HG03064 (cell line): ENCODE results near the gene POTEF.
"Not testable (repeated sequence)": the region's sequence is repeated elsewhere in the genome, so short reads cannot be mapped to it uniquely, and the experiment has no call there.

Source experiments
- ATAC-seq: cut with Tn5 transposase; IDR thresholded peaks from one replicate; pipeline ENCODE4 v1.9.1; 2021; ENCODE audit warnings: low read depth; ENCODE audit not compliant: unreplicated experiment

Gene POTEF

DNA sequence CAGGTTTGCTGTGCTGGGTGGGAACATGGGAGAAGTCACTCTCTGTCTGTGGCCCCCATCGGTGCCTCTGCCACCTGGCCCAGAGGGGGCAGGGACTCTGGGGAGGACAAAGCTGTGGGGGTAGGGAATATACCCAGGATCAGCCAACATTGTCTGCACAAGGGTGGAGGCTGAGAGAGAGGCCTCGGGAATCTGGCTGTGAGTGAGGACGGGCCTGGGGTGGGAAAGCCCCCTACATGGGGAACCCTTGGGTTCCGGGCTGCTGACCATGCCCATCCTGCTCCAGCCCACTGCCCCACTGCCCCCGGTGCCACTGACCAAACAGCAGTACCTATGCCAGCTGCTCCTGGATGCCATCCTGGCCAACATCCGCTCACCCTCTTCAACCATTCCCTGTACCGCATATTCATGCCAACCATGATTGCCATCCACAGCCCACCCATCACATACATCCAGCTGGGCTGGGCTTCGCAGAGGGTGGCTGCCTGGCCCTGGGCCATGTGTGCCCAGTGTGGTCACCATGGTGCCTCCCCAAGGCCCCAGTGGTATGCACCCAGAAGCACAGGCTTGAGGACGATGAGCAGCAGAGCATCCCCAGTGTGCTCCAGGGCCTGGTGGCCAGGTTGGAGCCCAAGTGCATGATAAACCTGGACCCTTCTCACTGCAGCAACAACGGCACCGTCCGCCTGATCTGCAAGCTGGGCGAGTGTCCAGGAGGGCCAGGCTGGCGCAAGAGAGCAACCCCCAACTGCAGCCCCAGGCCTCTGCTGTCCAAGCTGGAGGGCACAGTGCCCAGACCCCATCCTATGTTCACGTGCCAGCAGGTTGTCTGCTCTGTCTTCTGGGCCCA, 6.9 kb upstream of the POTEF start:
- ATAC-seq: no peak

DNA sequence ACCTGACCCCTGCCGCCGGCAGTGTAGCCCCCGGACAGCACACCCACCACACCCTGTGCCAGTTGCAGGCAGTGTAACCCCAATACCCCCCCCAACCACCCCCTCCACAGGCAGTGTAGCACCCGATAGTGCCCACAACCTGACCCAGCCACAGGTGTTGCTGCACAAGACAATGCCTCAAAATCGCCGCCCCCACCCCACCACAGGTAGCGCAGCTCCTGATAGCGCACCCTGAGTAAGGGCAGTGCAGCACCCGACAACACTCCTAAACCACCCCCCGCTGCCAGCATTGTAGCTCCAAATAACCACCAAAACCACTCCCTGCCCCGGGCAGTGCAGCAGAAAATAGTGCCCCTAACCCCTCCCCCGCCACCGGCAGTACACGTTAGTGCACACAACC, 558 bp downstream of the POTEF start:
- ATAC-seq: not testable (repeated sequence)

DNA sequence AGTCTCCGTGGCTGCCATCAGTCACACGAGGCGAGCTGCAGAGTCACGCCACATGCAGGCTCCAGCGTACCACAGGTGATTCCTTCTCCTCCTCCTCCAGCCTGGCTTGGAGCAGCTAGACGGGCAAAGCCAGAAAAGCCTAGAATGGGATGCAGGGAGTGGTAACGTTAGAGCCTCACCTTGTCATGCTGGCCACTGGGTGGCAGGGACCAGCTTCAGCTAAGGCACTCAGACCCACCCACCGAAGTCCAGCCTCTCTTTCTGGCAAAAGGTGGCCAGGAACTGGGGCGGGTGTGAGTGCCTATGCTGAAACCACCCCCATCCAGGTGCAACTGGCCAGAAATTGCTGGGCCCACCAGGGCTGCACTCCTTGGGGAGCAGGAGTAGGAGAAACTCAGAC, 1.3 kb downstream of the POTEF start:
- ATAC-seq: not testable (repeated sequence)

- ATAC-seq: not testable (repeated sequence)
Measured at GRCh38 chr2:130120924-130121323, 8.1 kb downstream of the POTEF start.

- not testable (repeated sequence) for ATAC-seq
Measured at GRCh38 chr2:130102597-130103363, 26.2 kb downstream of the POTEF start.

DNA sequence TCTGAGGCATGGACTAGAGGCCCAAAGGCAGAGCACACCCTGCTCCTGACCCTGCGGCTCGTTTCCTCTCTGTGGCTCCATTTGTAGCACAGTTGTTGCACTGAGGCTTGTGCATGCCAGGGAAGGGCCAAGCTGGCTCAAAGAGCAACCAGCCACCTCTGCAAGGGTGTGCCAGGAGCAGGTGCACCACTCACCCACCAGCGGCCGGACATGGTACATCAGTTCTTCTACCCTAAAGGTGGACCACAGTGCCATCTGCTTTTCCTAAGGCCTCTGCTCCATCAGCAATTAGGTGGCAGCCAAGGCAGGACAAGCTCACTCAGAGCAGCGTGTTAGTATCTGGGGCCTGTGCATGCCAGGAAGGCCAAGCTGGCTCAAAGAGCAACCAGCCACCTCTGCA, 66.4 kb downstream of the POTEF start:
- not testable (repeated sequence) for ATAC-seq

- not testable (repeated sequence) for ATAC-seq
Measured at GRCh38 chr2:130059982-130060381, 69.0 kb downstream of the POTEF start.

- ATAC-seq: not testable (repeated sequence)
Measured at GRCh38 chr2:130056336-130056735, 72.7 kb downstream of the POTEF start.

DNA sequence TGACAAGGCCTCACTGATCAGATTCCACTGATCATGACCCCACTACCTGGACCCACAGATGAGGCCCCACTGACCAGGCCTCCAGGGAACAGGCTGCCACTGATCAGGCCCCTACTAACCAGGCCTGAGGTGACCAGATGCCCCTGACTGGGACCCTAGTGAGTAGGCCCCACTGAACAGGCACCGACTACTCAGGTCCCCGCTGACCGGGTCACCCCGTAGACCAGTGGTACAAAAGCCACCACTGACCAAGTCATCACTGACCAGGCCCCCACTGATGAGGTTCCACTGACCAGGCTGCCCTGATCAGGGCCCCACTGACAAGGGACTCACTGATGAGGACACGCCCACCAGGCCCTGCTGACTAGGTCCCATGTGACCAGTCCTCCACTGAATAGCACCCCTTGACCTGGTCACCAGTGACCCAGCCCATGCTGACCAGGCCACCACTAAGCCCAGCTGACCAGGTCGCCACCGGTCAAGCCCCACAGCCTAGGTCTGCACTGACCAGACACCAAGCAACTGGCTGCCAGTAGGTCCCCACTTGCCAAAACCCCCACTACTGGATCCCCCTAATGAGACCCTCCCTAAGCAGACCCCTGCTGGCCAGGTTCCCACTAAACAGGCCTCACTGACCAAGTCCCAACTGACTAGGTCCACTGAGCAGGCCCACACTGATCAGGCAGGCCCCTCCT, 75.7 kb downstream of the POTEF start:
- not testable (repeated sequence) for ATAC-seq

DNA sequence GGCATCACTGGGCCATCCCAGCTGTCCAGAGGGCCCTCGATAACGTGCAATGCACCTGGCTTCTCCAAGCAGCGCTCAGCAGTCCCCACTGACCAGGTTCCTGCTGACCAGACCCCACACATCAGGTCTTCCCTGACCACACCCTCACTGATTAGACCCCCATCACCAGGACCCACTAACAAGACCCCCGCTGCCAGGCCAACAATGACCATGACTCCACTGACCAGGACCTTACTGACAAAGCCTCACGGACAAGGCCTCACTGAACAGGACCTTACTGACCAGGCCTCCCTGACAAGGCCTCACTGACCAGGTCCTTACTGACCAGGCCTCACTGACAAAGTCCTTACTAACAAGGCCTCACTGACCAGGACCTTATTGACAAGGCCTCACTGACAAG, 76.6 kb downstream of the POTEF start:
- ATAC-seq: not testable (repeated sequence)

DNA sequence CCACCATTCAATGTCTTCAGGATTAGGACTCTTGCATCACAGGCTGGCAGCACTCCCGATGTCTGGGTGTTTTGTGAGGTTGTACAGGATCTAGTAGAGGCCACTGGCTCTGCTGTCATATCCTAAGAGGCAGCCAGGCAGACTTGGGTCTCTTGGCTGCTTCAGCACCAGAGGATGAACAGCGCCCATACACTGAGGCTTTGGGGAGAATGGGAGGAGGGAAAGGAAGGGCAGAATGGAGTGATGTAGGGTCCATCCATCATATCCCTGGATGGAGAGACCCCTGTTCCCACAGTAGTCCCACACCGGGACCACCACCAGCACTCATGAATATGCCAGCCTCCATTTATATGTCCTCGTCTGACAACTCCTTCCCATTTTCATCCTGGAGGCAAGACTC, 80.6 kb downstream of the POTEF start:
- ATAC-seq: not testable (repeated sequence)

GRCh38 chr2:130038265-130038603, 90.8 kb downstream of the POTEF start:
- not testable (repeated sequence) for ATAC-seq

DNA sequence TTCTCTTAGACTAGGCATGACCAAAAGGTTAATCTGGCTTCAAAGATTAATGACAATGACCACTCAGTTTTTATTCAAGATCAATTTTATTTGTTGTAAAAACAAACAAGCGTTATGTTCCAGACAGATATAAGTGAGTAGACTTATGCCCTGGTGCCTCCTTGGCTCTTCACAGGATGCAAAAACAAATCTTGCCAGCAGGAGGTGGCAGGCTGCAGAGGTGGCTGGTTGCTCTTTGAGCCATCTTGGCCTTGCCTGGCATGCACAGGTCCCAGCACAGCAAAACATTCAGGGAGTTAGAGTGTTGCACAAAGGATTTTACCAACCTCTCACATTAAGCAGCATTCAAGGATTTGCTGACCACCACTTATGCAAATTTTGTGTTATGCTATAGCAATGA, 103.1 kb downstream of the POTEF start:
- ATAC-seq: not testable (repeated sequence)
